Ascending aorta (tissue), 2 donors: Measurements from ENCODE around the gene TDRD7. TPM values are rescaled to one million over a fixed set of nuclear protein-coding genes. Genes with fewer than 3 reads are reported as not detected.

ENCODE experiments used
- DNase-seq, 2 donors: peaks; one replicate each; pipeline ENCODE4 v3.0.0-alpha.2; 2019; ENCODE audit warnings: low spot score in 2 of 2
- H3K27ac ChIP-seq, 2 donors: fragments of 200-600 bp; sonication (generic); one replicate each; pipeline ENCODE4 v1.5.1; 2016 to 2017; ENCODE audit warnings: mild to moderate bottlenecking in 1 of 2
- H3K27me3 ChIP-seq: fragments of 200-600 bp; sonication (generic); one replicate; pipeline ENCODE4 v1.5.1; 2017
- H3K36me3 ChIP-seq, 2 donors: fragments of 200-600 bp; sonication (generic); one replicate each; pipeline ENCODE4 v1.5.1; 2016
- H3K4me1 ChIP-seq, 2 donors: fragments of 200-600 bp; sonication (generic); one replicate each; pipeline ENCODE4 v1.5.1; 2016 to 2017; ENCODE audit warnings: mild to moderate bottlenecking in 1 of 2
- H3K4me3 ChIP-seq, 2 donors: fragments of 200-600 bp; sonication (generic); one replicate each; pipeline ENCODE4 v1.5.1; 2016 to 2017; ENCODE audit warnings: mild to moderate bottlenecking in 1 of 2
- H3K9me3 ChIP-seq, 2 donors: fragments of 200-600 bp; sonication (generic); one replicate each; pipeline ENCODE4 v1.5.1; 2016
- intact Hi-C: fragments of 100-400 bp; cut with DNase I; formaldehyde crosslinking; loops from one replicate; pipeline ENCODE4 v1.15.1; 2023
- total RNA-seq: library from RNA; depleted of rRNA; stranded (reverse); fragments of >200 nt; gene quantifications from one replicate; pipeline ENCODE4 v1.1.0, GENCODE V29; 2016
- TF ChIP-seq, protein P1 (sequence below), 3 experiments: fragments of 200-600 bp in 2 of 3; fragments of 450-650 bp in 1 of 3; sonication (generic) in 2 of 3; IDR thresholded peaks; one replicate each; pipeline ENCODE4 v1.5.1; 2016 to 2019; ENCODE audit warnings: antibody characterized with exemption in 3 of 3, mild to moderate bottlenecking in 1 of 3, moderate library complexity in 1 of 3

Gene TDRD7
- total RNA-seq, 1 donor from 2014 or later: 3.0 TPM

DNA sequence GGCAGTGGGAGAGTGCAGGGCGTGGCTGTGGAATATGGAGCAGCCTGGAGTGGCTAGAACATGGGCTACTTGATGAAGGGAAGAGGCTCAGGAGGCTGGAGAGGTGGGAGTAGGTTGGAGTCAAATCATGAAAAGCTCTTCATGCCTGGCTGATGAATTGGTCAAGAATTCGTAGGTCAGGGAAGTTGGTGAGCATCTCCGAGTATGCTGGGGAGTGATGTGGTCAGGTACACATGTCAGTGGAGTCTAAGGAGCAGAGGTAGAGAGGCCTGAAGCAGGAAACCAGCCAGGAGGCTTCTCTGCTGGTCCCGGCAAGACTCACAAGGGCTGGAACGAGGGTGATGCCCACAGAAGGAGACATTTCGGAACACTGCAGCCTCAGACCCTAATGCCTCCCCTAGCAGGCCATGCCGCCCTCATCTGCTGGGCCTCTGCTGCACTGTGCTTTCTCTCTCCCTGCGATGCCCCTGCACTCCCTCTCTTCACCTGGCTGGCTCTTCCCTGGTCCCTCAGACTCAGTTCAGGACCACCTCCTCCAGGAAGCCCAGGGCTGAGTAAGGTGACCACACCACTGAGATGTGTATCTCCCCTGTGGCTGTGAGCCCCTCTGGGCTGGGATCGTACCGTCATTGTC lies 123.2 kb downstream of the TDRD7 start:
- intact Hi-C loops: no loop called here
- Histone ChIP-seq H3K36me3 (peaks cover 13 to 40% of the 10 kb centered on the region in 2 donors), H3K4me1 (peaks cover 0 to 15% of the 10 kb centered on the region in 2 donors), H3K9me3 (no peaks in the 10 kb centered on the region), H3K27ac (peak overlapping the region in 1 of 2 donors; percentile 53), H3K27me3 (no peaks in the 10 kb centered on the region), H3K4me3 (no peak overlapping the region)
- TF ChIP-seq, protein P1, sequence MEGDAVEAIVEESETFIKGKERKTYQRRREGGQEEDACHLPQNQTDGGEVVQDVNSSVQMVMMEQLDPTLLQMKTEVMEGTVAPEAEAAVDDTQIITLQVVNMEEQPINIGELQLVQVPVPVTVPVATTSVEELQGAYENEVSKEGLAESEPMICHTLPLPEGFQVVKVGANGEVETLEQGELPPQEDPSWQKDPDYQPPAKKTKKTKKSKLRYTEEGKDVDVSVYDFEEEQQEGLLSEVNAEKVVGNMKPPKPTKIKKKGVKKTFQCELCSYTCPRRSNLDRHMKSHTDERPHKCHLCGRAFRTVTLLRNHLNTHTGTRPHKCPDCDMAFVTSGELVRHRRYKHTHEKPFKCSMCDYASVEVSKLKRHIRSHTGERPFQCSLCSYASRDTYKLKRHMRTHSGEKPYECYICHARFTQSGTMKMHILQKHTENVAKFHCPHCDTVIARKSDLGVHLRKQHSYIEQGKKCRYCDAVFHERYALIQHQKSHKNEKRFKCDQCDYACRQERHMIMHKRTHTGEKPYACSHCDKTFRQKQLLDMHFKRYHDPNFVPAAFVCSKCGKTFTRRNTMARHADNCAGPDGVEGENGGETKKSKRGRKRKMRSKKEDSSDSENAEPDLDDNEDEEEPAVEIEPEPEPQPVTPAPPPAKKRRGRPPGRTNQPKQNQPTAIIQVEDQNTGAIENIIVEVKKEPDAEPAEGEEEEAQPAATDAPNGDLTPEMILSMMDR (IDR thresholded peaks at IDR 0.05): no peak
- DNase-seq: no peak

GRCh38 chr9:97535771-97536170 lies 123.9 kb downstream of the TDRD7 start:
- TF ChIP-seq, protein P1 (IDR thresholded peaks at IDR 0.05): no peak
- no peaks in the 10 kb centered on the region for H3K9me3 ChIP-seq
- DNase-seq: no peak
- no peak overlapping the region for H3K4me3 ChIP-seq
- no peaks in the 10 kb centered on the region for H3K27me3 ChIP-seq
- H3K36me3 ChIP-seq: peaks cover 13 to 46% of the 10 kb centered on the region in 2 donors
- peak overlapping the region; percentile 10 to 61 for H3K27ac ChIP-seq
- peaks cover 0 to 15% of the 10 kb centered on the region in 2 donors for H3K4me1 ChIP-seq
- intact Hi-C loops: no loop called here

- Histone ChIP-seq H3K36me3 (peaks cover 13 to 46% of the 10 kb centered on the region in 2 donors), H3K4me1 (peaks cover 0 to 15% of the 10 kb centered on the region in 2 donors), H3K4me3 (no peak overlapping the region), H3K27ac (peak overlapping the region; percentile 10 to 61), H3K27me3 (no peaks in the 10 kb centered on the region), H3K9me3 (no peaks in the 10 kb centered on the region)
- DNase-seq: no peak
- TF ChIP-seq, protein P1 (IDR thresholded peaks at IDR 0.05): no peak
- intact Hi-C loops: no loop called here
Observed at GRCh38 chr9:97536480-97536879, 124.6 kb downstream of the TDRD7 start.

DNA sequence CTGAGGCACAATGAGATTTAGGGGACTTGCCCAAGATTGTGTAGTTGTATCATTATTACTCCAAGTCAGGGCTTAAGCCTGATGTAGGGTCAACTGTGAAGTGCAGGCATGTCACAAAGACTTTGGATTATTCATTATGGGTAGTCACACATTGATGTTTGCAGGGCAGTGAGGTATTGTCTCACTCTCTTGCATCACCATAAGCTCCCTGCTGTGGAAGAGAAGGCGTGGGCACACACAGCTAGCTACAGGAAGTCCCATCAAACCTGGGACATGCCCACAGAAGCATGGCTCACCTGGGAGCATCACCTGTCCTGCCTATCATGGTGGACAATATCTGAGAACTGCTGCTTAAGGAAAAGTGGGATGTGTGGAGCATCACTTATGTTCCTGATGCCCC lies 131.7 kb downstream of the TDRD7 start:
- intact Hi-C loops: no loop called here
- DNase-seq: no peak
- TF ChIP-seq, protein P1 (IDR thresholded peaks at IDR 0.05): no peak
- Histone ChIP-seq H3K9me3 (no peaks in the 10 kb centered on the region), H3K27me3 (no peaks in the 10 kb centered on the region), H3K4me1 (no peaks in the 10 kb centered on the region), H3K27ac (no peak overlapping the region), H3K4me3 (no peak overlapping the region), H3K36me3 (peaks cover 16 to 34% of the 10 kb centered on the region in 2 donors)

GRCh38 chr9:97545486-97545885 lies 133.6 kb downstream of the TDRD7 start:
- Histone ChIP-seq H3K27ac (no peak overlapping the region), H3K9me3 (no peaks in the 10 kb centered on the region), H3K36me3 (peaks cover 20 to 35% of the 10 kb centered on the region in 2 donors), H3K4me1 (no peaks in the 10 kb centered on the region), H3K4me3 (no peak overlapping the region), H3K27me3 (no peaks in the 10 kb centered on the region)
- DNase-seq: no peak
- intact Hi-C loops: no loop called here
- TF ChIP-seq, protein P1 (IDR thresholded peaks at IDR 0.05): no peak

Other genes starting within 250 kb of the TDRD7 start
- 4.8 TPM for gene CCDC180, start 104.4 kb upstream of the TDRD7 start, total RNA-seq
- gene TMOD1, start 89.6 kb downstream of the TDRD7 start, total RNA-seq: 17.1 TPM
- 1.4 TPM for gene TSTD2, start 221.3 kb downstream of the TDRD7 start, total RNA-seq
- gene NCBP1, start 221.7 kb downstream of the TDRD7 start, total RNA-seq: 5.1 TPM